Adrenal gland (tissue), 12 donors: ENCODE measurements around the gene RETSAT. TPM values are rescaled to one million over a fixed set of nuclear protein-coding genes. Genes with fewer than 3 reads are reported as not detected.
"Not testable (repeated sequence)": the region's sequence is repeated elsewhere in the genome, so short reads cannot be mapped to it uniquely, and the experiment has no call there.

Experiments
- DNase-seq, 7 donors: peaks; one replicate each; pipeline ENCODE4 v3.0.0-alpha.2; 2019 to 2020
- H3K27ac ChIP-seq, 5 donors: fragments of 200-600 bp; sonication (generic) in 4 of 5; 1 replicate in 3 of 5; 2 replicates in 2 of 5; pipeline versions ENCODE4 v1.5.1 to v1.8.0; 2016 to 2020; ENCODE audit warnings: mild to moderate bottlenecking in 1 of 5
- H3K27me3 ChIP-seq: fragments of 200-600 bp; 2 replicates; pipeline ENCODE4 v1.8.0; 2021
- H3K36me3 ChIP-seq, 2 donors: fragments of 200-600 bp; replicated peaks in 1 of 2; 1 replicate in 1 of 2; 2 replicates in 1 of 2; pipeline versions ENCODE4 v1.5.1 to v1.8.0; 2018 to 2022
- H3K4me1 ChIP-seq, 2 donors: fragments of 200-600 bp; replicated peaks in 1 of 2; 1 replicate in 1 of 2; 2 replicates in 1 of 2; pipeline versions ENCODE4 v1.5.1 to v1.8.0; 2018 to 2021
- H3K4me3 ChIP-seq, 4 donors: fragments of 200-600 bp; sonication (generic) in 3 of 4; one replicate each; pipeline ENCODE4 v1.5.1; 2016 to 2018
- H3K9me3 ChIP-seq, 3 donors: fragments of 200-600 bp; sonication (generic) in 1 of 3; replicated peaks in 1 of 3; 1 replicate in 2 of 3; 2 replicates in 1 of 3; pipeline versions ENCODE4 v1.5.1 to v1.8.0; 2016 to 2021
- CTCF ChIP-seq, 6 experiments: fragments of 450-650 bp in 4 of 6; fragments of 200-600 bp in 2 of 6; sonication (generic) in 1 of 6; IDR thresholded peaks; 1 replicate in 5 of 6; 2 replicates in 1 of 6; pipeline versions ENCODE4 v1.5.1 to v1.8.0; 2016 to 2021; ENCODE audit warnings: antibody characterized with exemption in 6 of 6, mild to moderate bottlenecking in 2 of 6, moderate library complexity in 1 of 6
- POLR2A ChIP-seq, 2 donors: fragments of 450-650 bp; IDR thresholded peaks; one replicate each; pipeline ENCODE4 v1.6.1; 2017; ENCODE audit warnings: antibody characterized with exemption in 2 of 2, mild to moderate bottlenecking in 2 of 2, moderate library complexity in 1 of 2
- WGBS, 4 donors: extraction: QIAGEN DNeasy Blood & Tissue Kit in 2 of 4; methylation state at CpG; one replicate each; pipeline versions ENCODE4 v1.1.5 to v1.1.7; 2013 to 2017; 5-methylcytosine and 5-hydroxymethylcytosine counted together
- intact Hi-C, 2 donors: fragments of 100-400 bp; cut with DNase I; formaldehyde crosslinking; loops; one replicate each; pipeline versions ENCODE4 v1.14.1 to v1.15.0; 2022 to 2023
- polyA plus RNA-seq, 3 donors: library from polyadenylated mRNA; stranded (reverse); fragments of 200-250 nt in 2 of 3; fragments of 350-450 nt in 1 of 3; fragmentation: Illumina TruSeq in 1 of 3; extraction: RNeasy Lipid Tissue Mini Kit (QIAGEN cat#74804) in 1 of 3; gene quantifications; one replicate each; pipeline ENCODE4 v1.2.3, GENCODE V29; 2013 to 2014
- total RNA-seq, 9 donors: library from RNA; depleted of rRNA in 4 of 9; stranded (reverse); fragments of >200 nt in 4 of 9; fragments of 120-200 nt in 1 of 9; fragmentation: NEBNext Ultra II Directional in 1 of 9; extraction: Animal tissue kit (Norgen Biotek cat#: 25700) in 1 of 9; gene quantifications; one replicate each; pipeline versions ENCODE4 v1.1.0 to v1.2.4, GENCODE V29; 2013 to 2023
- donor health status: healthy with polysubstance abuse.
- donor health status: Bipolar disorder and iron deficiency.
- donor health status: DM: yes; HTN: yes; CAD: no.
- donor health status: DM: no; HTN: no; CAD: no.
- donor health status: DM: no; HTN: no; CAD: no.
- donor health status: DM: yes; HTN: yes; CAD: no.

The RETSAT gene
- total and polyA plus RNA-seq, 12 donors: 26.1 to 209 (median 126) TPM

- Histone ChIP-seq H3K4me1 (peaks cover 0 to 8% of the 10 kb centered on the region in 2 donors), H3K36me3 (no peaks in the 10 kb centered on the region), H3K4me3 (no peak overlapping the region), H3K27me3 (no peaks in the 10 kb centered on the region), H3K27ac (no peak overlapping the region), H3K9me3 (no peaks in the 10 kb centered on the region)
- 75 to 87% (median 80%) methylated on average over 4 to 5 of the region's 5 CpGs for WGBS, 4 donors
- intact Hi-C loops: no loop called here
- DNase-seq: no peak
- TF ChIP-seq POLR2A (IDR thresholded peaks at IDR 0.05) (no peak), CTCF (IDR thresholded peaks at IDR 0.05) (no peak)
Observed at GRCh38 chr2:85369500-85369899, 15.2 kb upstream of the RETSAT start.

- no peaks in the 10 kb centered on the region for H3K36me3 ChIP-seq
- no peak overlapping the region for H3K27ac ChIP-seq
- no peaks in the 10 kb centered on the region for H3K27me3 ChIP-seq
- no peak for DNase-seq
- intact Hi-C loops: no loop called here
- H3K9me3 ChIP-seq: no peaks in the 10 kb centered on the region
- TF ChIP-seq POLR2A (IDR thresholded peaks at IDR 0.05) (no peak), CTCF (IDR thresholded peaks at IDR 0.05) (no peak)
- no peak overlapping the region for H3K4me3 ChIP-seq
- H3K4me1 ChIP-seq: peaks cover 0 to 8% of the 10 kb centered on the region in 2 donors
Observed at GRCh38 chr2:85368921-85369320, 14.6 kb upstream of the RETSAT start.

- no peak for TF ChIP-seq POLR2A (IDR thresholded peaks at IDR 0.05)
- TF ChIP-seq CTCF (IDR thresholded peaks at IDR 0.05): no peak
- WGBS, 4 donors: 82 to 92% (median 86%) methylated on average over 5 of the region's 5 CpGs
- intact Hi-C loops: no loop called here
- H3K27me3 ChIP-seq: no peaks in the 10 kb centered on the region
- H3K27ac ChIP-seq: no peak overlapping the region
- H3K9me3 ChIP-seq: no peaks in the 10 kb centered on the region
- peaks cover 0 to 8% of the 10 kb centered on the region in 2 donors for H3K4me1 ChIP-seq
- no peak overlapping the region for H3K4me3 ChIP-seq
- H3K36me3 ChIP-seq: peaks cover 0 to 13% of the 10 kb centered on the region in 2 donors
- no peak for DNase-seq
Observed at GRCh38 chr2:85367180-85367579, 12.9 kb upstream of the RETSAT start.

- H3K27ac ChIP-seq, DNase-seq, H3K4me3 ChIP-seq, H3K9me3 ChIP-seq, intact Hi-C loops, H3K27me3 ChIP-seq: not testable (repeated sequence)
- Histone ChIP-seq H3K4me1 (peaks cover 0 to 20% of the 10 kb centered on the region in 2 donors), H3K36me3 (peaks cover 0 to 21% of the 10 kb centered on the region in 2 donors)
- 84 to 94% (median 89%) methylated on average over 5 of the region's 5 CpGs for WGBS, 4 donors
Observed at GRCh38 chr2:85362653-85363387, 8.5 kb upstream of the RETSAT start.

GRCh38 chr2:85357736-85358135 lies 3.4 kb upstream of the RETSAT start:
- peaks cover 0 to 27% of the 10 kb centered on the region in 2 donors for H3K36me3 ChIP-seq
- DNase-seq: no peak
- peaks cover 19 to 45% of the 10 kb centered on the region in 2 donors for H3K4me1 ChIP-seq
- no peak overlapping the region for H3K27ac ChIP-seq
- intact Hi-C loops: no loop called here
- 86 to 92% (median 89%) methylated on average over 3 of the region's 3 CpGs for WGBS, 4 donors
- H3K9me3 ChIP-seq: no peaks in the 10 kb centered on the region
- H3K4me3 ChIP-seq: no peak overlapping the region
- no peaks in the 10 kb centered on the region for H3K27me3 ChIP-seq
- TF ChIP-seq POLR2A (IDR thresholded peaks at IDR 0.05) (no peak), CTCF (IDR thresholded peaks at IDR 0.05) (no peak)
